ENCODE data around the gene SLC49A3.

The SLC49A3 gene

GRCh38 chr4:632196-632790 is 56.7 kb downstream of the SLC49A3 start:
- Histone ChIP-seq H3K36me3 (no peaks in the 10 kb centered on the region), H3K4me1 (no peaks in the 10 kb centered on the region), H3K27me3 (no peaks in the 10 kb centered on the region), H3K4me3 (ENCODE audit: low read depth, low read length) (no peak overlapping the region), H3K9me3 (no peaks in the 10 kb centered on the region; the same call in 1 of the 2 replicates)
- TF ChIP-seq CTCF (IDR thresholded peaks at IDR 0.05; ENCODE audit: low read depth, low read length), result no peak
- DNase-seq, result no peak

Measured in BE2C (cell line).